ENCODE results near the gene TBX1.

TBX1 gene

GRCh38 chr22:19773470-19774040 lies 13.0 kb downstream of the TBX1 start:
- no peaks in the 10 kb centered on the region for H3K79me2 ChIP-seq (ENCODE audit: insufficient read depth, low read length)
- no peak overlapping the region for H3K27ac ChIP-seq (ENCODE audit: low read depth, low read length)
- H3K36me3 ChIP-seq (ENCODE audit: low read length): no peaks in the 10 kb centered on the region
- H4K20me1 ChIP-seq (ENCODE audit: low read depth, low read length): no peaks in the 10 kb centered on the region
- no peaks in the 10 kb centered on the region for H3K9me3 ChIP-seq (ENCODE audit: insufficient read depth, low read length)
- H3K4me3 ChIP-seq (ENCODE audit: insufficient read depth, low read length, poor library complexity, severe bottlenecking): no peak overlapping the region
- H3K4me2 ChIP-seq (ENCODE audit: low read depth, low read length, poor library complexity, severe bottlenecking): no peak overlapping the region
- no peaks in the 10 kb centered on the region for H3F3A ChIP-seq (ENCODE audit: insufficient read depth)
- no peaks in the 10 kb centered on the region for H3K27me3 ChIP-seq (ENCODE audit: low read length)
- no peak for TF ChIP-seq CTCF (IDR thresholded peaks at IDR 0.05; ENCODE audit: insufficient read depth, low read length, poor library complexity, severe bottlenecking)
- no peak for TF ChIP-seq EZH2phosphoT487 (conservative IDR thresholded peaks at IDR 0.05; ENCODE audit: low read length)
- no peak overlapping the region for H3K9ac ChIP-seq (ENCODE audit: low read length)
- no peaks in the 10 kb centered on the region for H3K9me2 ChIP-seq (replicated peaks; ENCODE audit: insufficient read depth, low read length)
- H2AFZ ChIP-seq (ENCODE audit: low read depth, low read length, severe bottlenecking): no peak overlapping the region

- no peaks in the 10 kb centered on the region for H3F3A ChIP-seq (ENCODE audit: insufficient read depth)
- no peaks in the 10 kb centered on the region for H3K79me2 ChIP-seq (ENCODE audit: insufficient read depth, low read length)
- no peaks in the 10 kb centered on the region for H3K27me3 ChIP-seq (ENCODE audit: low read length)
- H3K9me3 ChIP-seq (ENCODE audit: insufficient read depth, low read length): no peaks in the 10 kb centered on the region
- no peak overlapping the region for H3K27ac ChIP-seq (ENCODE audit: low read depth, low read length)
- H3K4me3 ChIP-seq (ENCODE audit: insufficient read depth, low read length, poor library complexity, severe bottlenecking): no peak overlapping the region
- H3K9me2 ChIP-seq (replicated peaks; ENCODE audit: insufficient read depth, low read length): no peaks in the 10 kb centered on the region
- no peak overlapping the region for H3K9ac ChIP-seq (ENCODE audit: low read length)
- no peaks in the 10 kb centered on the region for H4K20me1 ChIP-seq (ENCODE audit: low read depth, low read length)
- H3K36me3 ChIP-seq (ENCODE audit: low read length): no peaks in the 10 kb centered on the region
- TF ChIP-seq CTCF (IDR thresholded peaks at IDR 0.05; ENCODE audit: insufficient read depth, low read length, poor library complexity, severe bottlenecking): no peak
- no peak overlapping the region for H2AFZ ChIP-seq (ENCODE audit: low read depth, low read length, severe bottlenecking)
- H3K4me2 ChIP-seq (ENCODE audit: low read depth, low read length, poor library complexity, severe bottlenecking): no peak overlapping the region
These were observed 14.1 kb downstream of the TBX1 start for GRCh38 chr22:19774628-19775027.

- no peaks in the 10 kb centered on the region for H3K36me3 ChIP-seq (ENCODE audit: low read length)
- no peaks in the 10 kb centered on the region for H3K9me2 ChIP-seq (replicated peaks; ENCODE audit: insufficient read depth, low read length)
- no peak overlapping the region for H3K9ac ChIP-seq (ENCODE audit: low read length)
- no peaks in the 10 kb centered on the region for H4K20me1 ChIP-seq (ENCODE audit: low read depth, low read length)
- no peaks in the 10 kb centered on the region for H3K27me3 ChIP-seq (ENCODE audit: low read length)
- H2AFZ ChIP-seq (ENCODE audit: low read depth, low read length, severe bottlenecking): no peak overlapping the region
- H3F3A ChIP-seq (ENCODE audit: insufficient read depth): no peaks in the 10 kb centered on the region
- H3K79me2 ChIP-seq (ENCODE audit: insufficient read depth, low read length): no peaks in the 10 kb centered on the region
- H3K4me3 ChIP-seq (ENCODE audit: insufficient read depth, low read length, poor library complexity, severe bottlenecking): no peak overlapping the region
- TF ChIP-seq CTCF (IDR thresholded peaks at IDR 0.05; ENCODE audit: insufficient read depth, low read length, poor library complexity, severe bottlenecking): no peak
- no peak for TF ChIP-seq EZH2phosphoT487 (conservative IDR thresholded peaks at IDR 0.05; ENCODE audit: low read length)
- no peak overlapping the region for H3K27ac ChIP-seq (ENCODE audit: low read depth, low read length)
- H3K9me3 ChIP-seq (ENCODE audit: insufficient read depth, low read length): no peaks in the 10 kb centered on the region
- no peak overlapping the region for H3K4me2 ChIP-seq (ENCODE audit: low read depth, low read length, poor library complexity, severe bottlenecking)
These were observed 15.1 kb downstream of the TBX1 start for GRCh38 chr22:19775496-19776325.
